Sigmoid colon (tissue), 7 donors: ENCODE results near the gene CDKAL1. TPM values are rescaled to one million over a fixed set of nuclear protein-coding genes. Genes with fewer than 3 reads are reported as not detected.
"Not testable (repeated sequence)": the region's sequence is repeated elsewhere in the genome, so short reads cannot be mapped to it uniquely, and the experiment has no call there.

Source experiments
- DNase-seq: peaks from one replicate; pipeline ENCODE4 v3.0.0-alpha.2; 2019
- H3K27ac ChIP-seq, 4 donors: fragments of 200-600 bp; sonication (generic); one replicate each; pipeline ENCODE4 v1.5.1; 2016 to 2019; ENCODE audit warnings: mild to moderate bottlenecking in 1 of 4
- H3K27me3 ChIP-seq, 3 donors: fragments of 200-600 bp; sonication (generic); one replicate each; pipeline ENCODE4 v1.5.1; 2019; ENCODE audit warnings: mild to moderate bottlenecking in 1 of 3
- H3K36me3 ChIP-seq, 4 donors: fragments of 200-600 bp; sonication (generic); one replicate each; pipeline ENCODE4 v1.5.1; 2016 to 2019
- H3K4me1 ChIP-seq, 4 donors: fragments of 200-600 bp; sonication (generic); one replicate each; pipeline ENCODE4 v1.5.1; 2017 to 2019
- H3K4me3 ChIP-seq, 4 donors: fragments of 200-600 bp; sonication (generic); one replicate each; pipeline ENCODE4 v1.5.1; 2017 to 2019; ENCODE audit warnings: mild to moderate bottlenecking in 2 of 4, moderate library complexity in 1 of 4
- H3K9me3 ChIP-seq, 4 donors: fragments of 200-600 bp in 3 of 4; sonication (generic) in 3 of 4; one replicate each; pipeline versions ENCODE4 v1.5.1 to v1.6.1; 2013 to 2019
- EP300 ChIP-seq, 4 donors: sonication (generic); formaldehyde crosslinking; IDR thresholded peaks; one replicate each; pipeline ENCODE4 v1.6.1; 2017; ENCODE audit warnings: antibody characterized with exemption in 4 of 4
- POLR2A ChIP-seq, 2 donors: fragments of 450-650 bp; IDR thresholded peaks; one replicate each; pipeline ENCODE4 v1.6.1; 2016; ENCODE audit warnings: antibody characterized with exemption in 2 of 2, mild to moderate bottlenecking in 2 of 2, moderate library complexity in 2 of 2
- POLR2AphosphoS5 ChIP-seq, 4 donors: sonication (generic); formaldehyde crosslinking; IDR thresholded peaks; one replicate each; pipeline ENCODE4 v1.6.1; 2017; ENCODE audit warnings: antibody characterized with exemption in 4 of 4
- WGBS, 2 donors: extraction: QIAGEN DNeasy Blood & Tissue Kit; methylation state at CpG; one replicate each; pipeline ENCODE4 v1.1.7; 2013; 5-methylcytosine and 5-hydroxymethylcytosine counted together
- intact Hi-C: fragments of 100-400 bp; cut with DNase I; formaldehyde crosslinking; loops from one replicate; pipeline ENCODE4 v1.15.1; 2023
- polyA plus RNA-seq, 3 donors: library from polyadenylated mRNA; stranded (reverse); fragments of 200-250 nt; gene quantifications; one replicate each; pipeline ENCODE4 v1.2.3, GENCODE V29; 2013
- total RNA-seq, 4 donors: library from RNA; depleted of rRNA; stranded (reverse); fragments of >200 nt; gene quantifications; one replicate each; pipeline ENCODE4 v1.1.0, GENCODE V29; 2016
- TF ChIP-seq, protein P1 (sequence below), 4 experiments: fragments of 450-650 bp in 3 of 4; fragments of 200-600 bp in 1 of 4; IDR thresholded peaks; one replicate each; pipeline ENCODE4 v1.5.1; 2016 to 2019; ENCODE audit warnings: antibody characterized with exemption in 4 of 4, mild to moderate bottlenecking in 3 of 4, moderate library complexity in 2 of 4
- donor health status: healthy with polysubstance abuse.
- donor health status: Bipolar disorder and iron deficiency.
- donor health status: healthy.

CDKAL1 gene
- total and polyA plus RNA-seq, 7 donors = 2.8 to 14.7 (median 11.4) TPM

DNA sequence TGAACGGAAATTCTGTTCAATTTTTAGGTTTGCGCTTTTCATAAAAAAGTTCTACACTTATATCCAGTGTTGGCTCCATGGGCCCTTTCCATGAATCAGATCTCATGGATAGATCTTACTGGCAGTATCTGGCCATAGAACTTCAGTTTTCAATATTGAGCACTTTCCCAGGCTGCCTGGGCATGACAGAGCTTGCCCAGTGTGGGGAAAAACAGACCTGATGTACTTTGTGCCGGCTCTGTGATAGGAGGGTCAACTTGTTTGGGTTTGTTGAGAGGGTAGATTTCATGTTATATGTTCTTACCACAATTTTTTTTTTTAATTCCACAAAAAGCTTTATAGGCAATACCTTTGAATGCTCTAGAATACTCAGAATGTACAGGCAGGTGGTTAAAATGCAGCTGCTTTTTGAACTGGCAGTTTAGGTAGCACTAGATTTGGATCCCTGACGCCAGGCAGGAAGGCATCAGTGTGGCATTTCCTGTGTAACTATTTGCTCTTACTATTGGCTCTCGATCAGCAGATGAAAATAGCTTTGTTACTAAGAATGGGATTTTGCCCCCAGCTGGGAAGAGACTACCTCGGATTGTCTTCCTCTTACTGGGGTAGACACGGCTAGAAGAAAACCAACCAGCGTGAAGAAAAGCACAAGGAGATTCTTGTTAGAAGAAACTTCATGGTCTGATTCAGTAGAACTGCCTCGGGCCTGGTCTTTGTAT is 654.4 kb downstream of the CDKAL1 start:
- no peaks in the 10 kb centered on the region for H3K9me3 ChIP-seq
- no peak overlapping the region for H3K4me3 ChIP-seq
- H3K4me1 ChIP-seq = peaks cover 0 to 23% (median 16%) of the 10 kb centered on the region in 4 donors
- TF ChIP-seq POLR2A (IDR thresholded peaks at IDR 0.05) (no peak), POLR2AphosphoS5 (IDR thresholded peaks at IDR 0.05) (no peak), EP300 (IDR thresholded peaks at IDR 0.05) (no peak)
- TF ChIP-seq, protein P1, sequence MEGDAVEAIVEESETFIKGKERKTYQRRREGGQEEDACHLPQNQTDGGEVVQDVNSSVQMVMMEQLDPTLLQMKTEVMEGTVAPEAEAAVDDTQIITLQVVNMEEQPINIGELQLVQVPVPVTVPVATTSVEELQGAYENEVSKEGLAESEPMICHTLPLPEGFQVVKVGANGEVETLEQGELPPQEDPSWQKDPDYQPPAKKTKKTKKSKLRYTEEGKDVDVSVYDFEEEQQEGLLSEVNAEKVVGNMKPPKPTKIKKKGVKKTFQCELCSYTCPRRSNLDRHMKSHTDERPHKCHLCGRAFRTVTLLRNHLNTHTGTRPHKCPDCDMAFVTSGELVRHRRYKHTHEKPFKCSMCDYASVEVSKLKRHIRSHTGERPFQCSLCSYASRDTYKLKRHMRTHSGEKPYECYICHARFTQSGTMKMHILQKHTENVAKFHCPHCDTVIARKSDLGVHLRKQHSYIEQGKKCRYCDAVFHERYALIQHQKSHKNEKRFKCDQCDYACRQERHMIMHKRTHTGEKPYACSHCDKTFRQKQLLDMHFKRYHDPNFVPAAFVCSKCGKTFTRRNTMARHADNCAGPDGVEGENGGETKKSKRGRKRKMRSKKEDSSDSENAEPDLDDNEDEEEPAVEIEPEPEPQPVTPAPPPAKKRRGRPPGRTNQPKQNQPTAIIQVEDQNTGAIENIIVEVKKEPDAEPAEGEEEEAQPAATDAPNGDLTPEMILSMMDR (IDR thresholded peaks at IDR 0.05) = no peak
- no peak overlapping the region for H3K27ac ChIP-seq
- no peaks in the 10 kb centered on the region for H3K36me3 ChIP-seq
- DNase-seq = no peak
- intact Hi-C loops = no loop called here
- H3K27me3 ChIP-seq = no peaks in the 10 kb centered on the region
- 69 to 89% methylated on average over 9 of the region's 9 CpGs for whole genome bisulfite sequencing, 2 donors

DNA sequence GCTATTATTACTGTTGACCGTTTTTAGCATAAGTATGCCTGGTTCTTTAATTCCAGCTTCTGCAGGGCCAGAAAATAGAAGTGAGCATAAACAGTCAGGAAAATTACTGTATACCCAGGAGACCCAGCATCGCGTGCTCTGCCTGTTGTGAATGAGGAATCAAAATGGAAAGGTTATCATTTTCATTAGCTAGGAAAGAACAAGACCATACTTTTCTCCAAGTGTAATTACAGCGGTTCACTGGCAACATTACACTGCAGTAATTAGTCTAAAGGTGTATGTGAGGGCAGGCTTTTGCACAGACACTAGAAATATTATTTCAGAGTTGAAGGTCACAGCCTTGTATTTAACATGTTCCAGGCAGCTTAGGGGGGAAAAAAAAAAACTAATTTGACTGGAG is 655.5 kb downstream of the CDKAL1 start:
- H3K36me3 ChIP-seq = no peaks in the 10 kb centered on the region
- no peaks in the 10 kb centered on the region for H3K27me3 ChIP-seq
- no peaks in the 10 kb centered on the region for H3K9me3 ChIP-seq
- intact Hi-C loops = no loop called here
- no peak for DNase-seq
- H3K4me3 ChIP-seq = no peak overlapping the region
- WGBS, 2 donors = 90 to 96% methylated on average over 4 of the region's 4 CpGs
- peaks cover 0 to 23% (median 16%) of the 10 kb centered on the region in 4 donors for H3K4me1 ChIP-seq
- H3K27ac ChIP-seq = no peak overlapping the region
- no peak for TF ChIP-seq EP300 (IDR thresholded peaks at IDR 0.05)
- TF ChIP-seq, protein P1 (IDR thresholded peaks at IDR 0.05) = no peak

DNA sequence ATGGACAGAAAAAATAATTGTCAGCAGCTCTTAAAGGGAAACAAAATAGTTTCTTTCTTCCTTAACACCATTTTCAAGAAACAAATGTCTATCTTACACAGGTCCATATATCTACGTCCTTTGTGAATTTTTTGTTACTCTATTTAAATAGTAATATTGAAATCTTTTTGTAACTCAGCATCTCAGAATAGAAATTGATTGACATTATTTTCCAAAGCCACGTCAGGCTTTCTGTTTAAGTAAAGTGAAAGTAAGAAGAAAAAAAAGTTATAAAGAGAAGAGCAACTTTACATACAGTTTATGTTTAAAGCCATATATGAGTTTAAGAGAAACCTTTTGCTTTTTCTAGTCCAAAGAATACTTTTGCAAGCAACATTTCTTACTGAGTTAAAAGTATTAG is 656.4 kb downstream of the CDKAL1 start:
- peaks cover 0 to 32% (median 19%) of the 10 kb centered on the region in 4 donors for H3K4me1 ChIP-seq
- no peaks in the 10 kb centered on the region for H3K27me3 ChIP-seq
- DNase-seq = no peak
- WGBS, 2 donors = 61 to 66% methylated on average over 2 of the region's 2 CpGs
- H3K9me3 ChIP-seq = no peaks in the 10 kb centered on the region
- H3K27ac ChIP-seq = no peak overlapping the region
- intact Hi-C loops = no loop called here
- peak overlapping the region in 1 of 4 donors; percentile 14 for H3K4me3 ChIP-seq
- H3K36me3 ChIP-seq = no peaks in the 10 kb centered on the region
- no peak for TF ChIP-seq POLR2AphosphoS5 (IDR thresholded peaks at IDR 0.05)
- TF ChIP-seq EP300 (IDR thresholded peaks at IDR 0.05) = no peak
- TF ChIP-seq, protein P1 (IDR thresholded peaks at IDR 0.05) = no peak
- TF ChIP-seq POLR2A (IDR thresholded peaks at IDR 0.05) = no peak

DNA sequence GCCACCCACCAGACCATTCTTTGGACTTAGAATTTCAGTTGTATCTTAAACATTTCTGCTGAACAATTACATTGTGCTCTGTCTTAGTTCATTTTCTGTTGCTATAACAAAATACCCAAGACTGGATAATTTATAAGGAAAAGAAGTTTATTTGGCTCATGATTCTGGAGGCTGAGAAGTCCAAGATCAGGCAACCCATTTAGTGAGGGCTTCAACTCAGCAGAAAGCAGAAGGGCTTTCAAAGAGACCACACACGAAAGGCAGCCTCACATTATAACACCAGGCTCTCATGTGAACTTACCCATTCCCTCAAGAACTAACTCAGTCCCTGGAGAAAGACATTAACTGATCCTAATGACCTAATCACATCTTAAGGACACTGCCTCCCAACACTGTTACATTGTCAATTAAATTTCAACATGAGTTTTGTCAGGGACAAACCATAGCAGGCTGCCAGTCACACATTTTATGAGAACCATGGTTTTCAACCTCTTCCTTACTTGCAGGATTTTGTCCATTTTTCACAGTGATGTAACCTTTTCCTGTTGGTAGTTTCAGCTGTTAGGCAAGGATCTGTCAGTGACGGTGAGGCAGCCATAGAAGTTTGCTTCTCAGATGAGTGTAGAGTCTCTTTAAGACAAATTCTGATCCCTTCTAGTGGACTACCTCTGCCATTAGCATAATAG is 659.7 kb downstream of the CDKAL1 start:
- intact Hi-C loops = no loop called here
- TF ChIP-seq EP300 (IDR thresholded peaks at IDR 0.05) = no peak
- TF ChIP-seq POLR2A (IDR thresholded peaks at IDR 0.05) = no peak
- TF ChIP-seq, protein P1 (IDR thresholded peaks at IDR 0.05) = no peak
- TF ChIP-seq POLR2AphosphoS5 (IDR thresholded peaks at IDR 0.05) = no peak
- H3K4me1 ChIP-seq = peaks cover 0 to 47% (median 18%) of the 10 kb centered on the region in 4 donors
- no peaks in the 10 kb centered on the region for H3K36me3 ChIP-seq
- 90 to 95% methylated on average over 2 of the region's 2 CpGs for WGBS, 2 donors
- no peaks in the 10 kb centered on the region for H3K27me3 ChIP-seq
- no peaks in the 10 kb centered on the region for H3K9me3 ChIP-seq
- no peak overlapping the region for H3K4me3 ChIP-seq
- DNase-seq = no peak
- no peak overlapping the region for H3K27ac ChIP-seq

DNA sequence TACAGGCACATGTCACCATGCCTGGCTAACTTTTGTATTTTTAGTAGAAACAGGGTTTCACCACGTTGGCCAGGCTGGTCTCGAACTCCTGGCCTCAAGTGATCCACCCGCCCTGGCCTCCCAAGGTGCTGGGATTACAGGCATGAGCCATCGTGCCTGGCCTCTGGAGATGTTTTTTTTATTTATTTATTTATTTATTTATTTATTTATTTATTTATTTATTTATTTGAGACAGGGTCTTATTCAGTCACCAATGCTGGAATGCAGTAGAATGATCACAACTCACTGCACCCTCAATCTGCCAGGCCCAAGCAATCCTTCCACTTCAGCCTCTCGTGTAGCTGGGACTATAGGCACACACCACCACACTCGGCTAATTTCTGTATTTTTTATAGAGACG is 661.0 kb downstream of the CDKAL1 start:
- H3K36me3 ChIP-seq, DNase-seq, intact Hi-C loops, H3K27me3 ChIP-seq, H3K27ac ChIP-seq, H3K4me3 ChIP-seq, H3K9me3 ChIP-seq: not testable (repeated sequence)
- 92 to 97% methylated on average over 7 of the region's 7 CpGs for WGBS, 2 donors
- peaks cover 0 to 48% (median 14%) of the 10 kb centered on the region in 4 donors for H3K4me1 ChIP-seq
